ENCODE measurements around the gene TEX2. TPM values are rescaled to one million over a fixed set of nuclear protein-coding genes. Genes with fewer than 3 reads are reported as not detected.

Gene TEX2
- total RNA-seq, 1 experiment from 2014 or later, result 10.8 TPM

- Mint-ChIP-seq H3K27ac (no peak overlapping the region), H3K4me3 (no peak overlapping the region)
- CTCF ChIA-PET, result no interaction called here
Measured at GRCh38 chr17:64173646-64174045, 89.4 kb downstream of the TEX2 start.

GRCh38 chr17:64172510-64172909 is 90.5 kb downstream of the TEX2 start:
- Mint-ChIP-seq H3K9me3 (no peaks in the 10 kb centered on the region), H3K36me3 (no peaks in the 10 kb centered on the region; the same call in 1 of the 2 replicates), H3K4me1 (no peaks in the 10 kb centered on the region), H3K27me3 (ENCODE audit: low read depth) (no peaks in the 10 kb centered on the region), H3K27ac (no peak overlapping the region), H3K4me3 (no peak overlapping the region)
- POLR2A ChIA-PET, result no interaction called here
- ATAC-seq (no peak), DNase-seq (ENCODE audit: low spot score) (no peak)
- CTCF ChIA-PET, result interaction anchor here (0.6 to 1.3 kb wide), 4 partner anchors 105 to 144 kb away, joined by 3 to 4 read pairs (median 3); no protein-coding TSS in a partner anchor
- TF ChIP-seq NR1H2 (CRISPR knock-in tag; IDR thresholded peaks at IDR 0.05), result no peak
- no peak for TF ChIP-seq USF1 (CRISPR knock-in tag; IDR thresholded peaks at IDR 0.05)
- no peak for TF ChIP-seq ZNF281 (CRISPR knock-in tag; IDR thresholded peaks at IDR 0.05)
- no peak for TF ChIP-seq SOX15 (CRISPR knock-in tag; IDR thresholded peaks at IDR 0.05)
- TF ChIP-seq OVOL2 (CRISPR knock-in tag; IDR thresholded peaks at IDR 0.05; ENCODE audit: borderline replicate concordance), result no peak
- TF ChIP-seq ETV6 (CRISPR knock-in tag; IDR thresholded peaks at IDR 0.05), result no peak
- TF ChIP-seq ZNF317 (CRISPR knock-in tag; IDR thresholded peaks at IDR 0.05; ENCODE audit: borderline replicate concordance, low read depth), result no peak
- no peak for TF ChIP-seq PREB (CRISPR knock-in tag; IDR thresholded peaks at IDR 0.05; ENCODE audit: borderline replicate concordance)

More at GRCh38 chr17:64173646-64174045, 89.4 kb downstream of the TEX2 start:
- Mint-ChIP-seq H3K36me3 (peaks cover 1% of the 10 kb centered on the region; the same call in 1 of the 2 replicates), H3K9me3 (peaks cover under 1% of the 10 kb centered on the region; the same call in 1 of the 2 replicates), H3K4me1 (no peaks in the 10 kb centered on the region), H3K27me3 (ENCODE audit: low read depth) (no peaks in the 10 kb centered on the region)
- TF ChIP-seq JAZF1 (CRISPR knock-in tag; IDR thresholded peaks at IDR 0.05), result no peak
- no peak for TF ChIP-seq CBFB (CRISPR knock-in tag; IDR thresholded peaks at IDR 0.05; ENCODE audit: low read depth)
- TF ChIP-seq USF1 (CRISPR knock-in tag; IDR thresholded peaks at IDR 0.05), result no peak
- no peak for TF ChIP-seq ETV6 (CRISPR knock-in tag; IDR thresholded peaks at IDR 0.05)
- no peak for TF ChIP-seq ERG (CRISPR knock-in tag; IDR thresholded peaks at IDR 0.05)
- no peak for TF ChIP-seq STAT6 (CRISPR knock-in tag; conservative IDR thresholded peaks at IDR 0.05; ENCODE audit: low read depth)
- TF ChIP-seq NR1H2 (CRISPR knock-in tag; IDR thresholded peaks at IDR 0.05), result no peak
- TF ChIP-seq IRF1 (CRISPR knock-in tag; IDR thresholded peaks at IDR 0.05), result no peak
- no peak for TF ChIP-seq SOX15 (CRISPR knock-in tag; IDR thresholded peaks at IDR 0.05)
- no peak for TF ChIP-seq GABPB1 (CRISPR knock-in tag; IDR thresholded peaks at IDR 0.05)
- TF ChIP-seq TCF7 (CRISPR knock-in tag; IDR thresholded peaks at IDR 0.05; ENCODE audit: low read depth), result no peak
- no peak for TF ChIP-seq TP53 (CRISPR knock-in tag; IDR thresholded peaks at IDR 0.05)
- POLR2A ChIA-PET, result interaction anchor here (0.6 kb wide), 1 partner anchor 988 kb away, joined by 4 read pairs; no protein-coding TSS in a partner anchor
- ATAC-seq, result no peak
- DNase-seq (ENCODE audit: low spot score), result no peak

All from WTC11 (cell line).